Activated CD8-positive, alpha-beta memory T cell treated with anti-CD3 and anti-CD28 coated beads, Interleukin-2, amount 10 ng/mL, durations not matched to agents 7 days and 5 days (primary cell): ENCODE measurements around the gene TUBGCP6. TPM values are rescaled to one million over a fixed set of nuclear protein-coding genes. Genes with fewer than 3 reads are reported as not detected.

Source experiments
- ATAC-seq: fragments of 150-1000 bp; cut with Tn5 transposase; one replicate; pipeline ENCODE4 v1.10.0; 2021; ENCODE audit warnings: moderate library complexity
- CTCF ChIA-PET: fragments of 350-600 bp; sonication (Branson Sonifier 250); formaldehyde crosslinking; loops from one replicate; lab custom pipeline; 2021; ENCODE audit warnings: antibody characterized with exemption; lab: Charles Lee
- DNase-seq: peaks from one replicate; pipeline ENCODE4 v3.0.0-alpha.2; 2020
- H3K27ac Mint-ChIP-seq: one replicate; pipeline ENCODE4 v1.8.0; 2021; ENCODE audit warnings: mild to moderate bottlenecking, mixed read lengths
- H3K27me3 Mint-ChIP-seq: one replicate; pipeline ENCODE4 v1.8.0; 2021; ENCODE audit warnings: mixed read lengths
- H3K36me3 Mint-ChIP-seq: one replicate; pipeline ENCODE4 v1.8.0; 2021; ENCODE audit warnings: mild to moderate bottlenecking, mixed read lengths
- H3K4me1 Mint-ChIP-seq: one replicate; pipeline ENCODE4 v1.8.0; 2021; ENCODE audit warnings: mixed read lengths
- H3K4me3 Mint-ChIP-seq: one replicate; pipeline ENCODE4 v1.8.0; 2021; ENCODE audit warnings: mild to moderate bottlenecking, moderate library complexity, mixed read lengths
- H3K9me3 Mint-ChIP-seq: one replicate; pipeline ENCODE4 v1.8.0; 2022; ENCODE audit warnings: low read depth, mixed read lengths
- total RNA-seq, 2 experiments: library from RNA; stranded (reverse); gene quantifications; one replicate each; pipeline ENCODE4 v1.2.3, GENCODE V29; 2021

TUBGCP6 gene
- total RNA-seq, 2 experiments from 2014 or later, result 60.9 to 72.0 TPM

- H3K4me1 Mint-ChIP-seq, result peaks cover 14% of the 10 kb centered on the region
- H3K4me3 Mint-ChIP-seq, result no peak overlapping the region
- CTCF ChIA-PET, result interaction anchor here (0.7 to 4.7 kb wide), 7 partner anchors 8 to 74 kb away, joined by 3 to 25 read pairs (median 4); partner anchors contain the start of gene HDAC10
Observed at GRCh38 chr22:50267591-50268390, 23.0 kb upstream of the TUBGCP6 start.

GRCh38 chr22:50266994-50267393 is 22.2 kb upstream of the TUBGCP6 start:
- Mint-ChIP-seq H3K9me3 (no peaks in the 10 kb centered on the region), H3K27me3 (peaks cover 5% of the 10 kb centered on the region), H3K27ac (no peak overlapping the region), H3K4me3 (no peak overlapping the region), H3K4me1 (peaks cover 19% of the 10 kb centered on the region), H3K36me3 (no peaks in the 10 kb centered on the region)
- CTCF ChIA-PET, result interaction anchor here (1.0 to 4.7 kb wide), 5 partner anchors 9 to 74 kb away, joined by 3 to 25 read pairs (median 4); partner anchors contain the start of gene HDAC10
- DNase-seq (no peak), ATAC-seq (no peak)

More at GRCh38 chr22:50267591-50268390, 23.0 kb upstream of the TUBGCP6 start:
- ATAC-seq, result peak; percentile 4
- DNase-seq, result peak; percentile 59
- H3K27me3 Mint-ChIP-seq, result peaks cover 3% of the 10 kb centered on the region
- no peaks in the 10 kb centered on the region for H3K36me3 Mint-ChIP-seq
- H3K27ac Mint-ChIP-seq, result no peak overlapping the region
- H3K9me3 Mint-ChIP-seq, result no peaks in the 10 kb centered on the region

- no peak overlapping the region for H3K27ac Mint-ChIP-seq
- no peaks in the 10 kb centered on the region for H3K9me3 Mint-ChIP-seq
- peaks cover 6% of the 10 kb centered on the region for H3K27me3 Mint-ChIP-seq
- CTCF ChIA-PET, result interaction anchor here (0.7 to 4.2 kb wide), 2 partner anchors 11 to 23 kb away, joined by 3 to 19 read pairs; no protein-coding TSS in a partner anchor
- DNase-seq, result no peak
- H3K36me3 Mint-ChIP-seq, result no peaks in the 10 kb centered on the region
- peaks cover 14% of the 10 kb centered on the region for H3K4me1 Mint-ChIP-seq
- no peak overlapping the region for H3K4me3 Mint-ChIP-seq
- ATAC-seq, result no peak
Observed at GRCh38 chr22:50264946-50265669, 20.3 kb upstream of the TUBGCP6 start.

- H3K27ac Mint-ChIP-seq, result no peak overlapping the region
- no peak for DNase-seq
- H3K27me3 Mint-ChIP-seq, result peaks cover 6% of the 10 kb centered on the region
- no peak for ATAC-seq
- H3K36me3 Mint-ChIP-seq, result no peaks in the 10 kb centered on the region
- CTCF ChIA-PET, result interaction anchor here (1.4 to 4.2 kb wide), 3 partner anchors 12 to 233 kb away, joined by 4 to 19 read pairs (median 6); no protein-coding TSS in a partner anchor
- no peaks in the 10 kb centered on the region for H3K9me3 Mint-ChIP-seq
- peaks cover 13% of the 10 kb centered on the region for H3K4me1 Mint-ChIP-seq
- no peak overlapping the region for H3K4me3 Mint-ChIP-seq
Observed at GRCh38 chr22:50264104-50264745, 19.4 kb upstream of the TUBGCP6 start.

DNA sequence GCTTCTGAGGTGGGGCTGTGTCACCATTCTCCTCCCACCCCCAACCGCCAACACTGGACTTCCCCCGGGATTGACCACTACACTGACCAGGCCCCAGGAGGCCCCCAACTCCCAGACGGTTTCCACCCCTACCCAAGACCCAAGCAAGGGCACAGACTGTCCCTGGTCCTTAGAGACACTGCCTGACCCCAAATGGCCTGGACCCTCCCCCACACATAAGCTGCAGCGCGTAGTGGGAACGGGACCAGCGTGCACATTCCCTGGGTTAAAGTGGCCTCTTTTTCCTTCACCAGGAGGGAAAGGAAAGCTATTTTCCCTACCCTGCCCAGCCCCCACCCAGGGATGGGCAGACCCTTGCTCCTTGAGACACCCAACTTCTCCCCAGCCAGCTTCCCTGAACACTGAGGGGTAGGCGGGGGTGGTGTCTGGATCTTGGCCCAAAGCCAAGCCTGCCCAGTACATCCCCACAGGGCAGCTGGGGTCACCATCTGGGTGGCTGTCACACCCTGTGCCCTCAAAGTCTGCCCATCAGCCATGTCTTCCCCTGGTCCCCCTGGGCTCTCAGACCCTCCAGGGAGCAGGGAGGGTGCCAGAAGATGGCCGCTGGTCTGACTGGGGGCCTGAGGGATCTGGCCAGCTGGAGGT is 18.3 kb upstream of the TUBGCP6 start:
- ATAC-seq, result no peak

DNA sequence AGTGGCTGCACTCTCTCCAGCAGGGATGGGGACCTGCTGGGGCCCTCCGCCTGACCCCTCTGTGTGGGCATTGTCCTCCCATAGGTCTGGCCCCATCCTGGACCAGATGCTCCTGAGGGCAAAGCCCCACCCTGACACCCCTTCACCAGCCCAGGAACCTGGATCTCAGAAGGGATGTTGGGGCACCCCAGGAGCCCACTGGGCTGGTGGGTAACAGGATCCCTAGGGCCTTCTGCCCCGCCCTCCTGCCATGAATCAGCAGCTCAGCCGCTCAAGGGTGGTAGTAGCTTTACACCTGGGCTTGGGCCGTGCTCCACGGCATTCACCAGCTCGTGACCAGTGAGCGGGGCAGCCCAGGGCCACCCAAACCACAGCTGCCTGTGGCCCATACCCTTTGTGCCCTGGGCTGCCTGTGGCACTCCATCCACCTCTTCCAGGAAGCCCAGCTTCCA is 17.7 kb upstream of the TUBGCP6 start:
- ATAC-seq (no peak), DNase-seq (no peak)
- Mint-ChIP-seq H3K27ac (no peak overlapping the region), H3K4me3 (peak overlapping the region; percentile 46), H3K27me3 (peaks cover 6% of the 10 kb centered on the region), H3K9me3 (no peaks in the 10 kb centered on the region), H3K4me1 (peaks cover 6% of the 10 kb centered on the region), H3K36me3 (no peaks in the 10 kb centered on the region)
- CTCF ChIA-PET, result interaction anchor here (0.8 to 2.1 kb wide), 8 partner anchors 10 to 358 kb away, joined by 3 to 8 read pairs (median 4); no protein-coding TSS in a partner anchor

More for the DNA sequence above, 18.3 kb upstream of the TUBGCP6 start:
- H3K27me3 Mint-ChIP-seq, result peaks cover 6% of the 10 kb centered on the region
- CTCF ChIA-PET, result interaction anchor here (1.4 to 2.1 kb wide), 5 partner anchors 10 to 358 kb away, joined by 3 to 6 read pairs (median 4); no protein-coding TSS in a partner anchor
- no peak for DNase-seq
- H3K36me3 Mint-ChIP-seq, result no peaks in the 10 kb centered on the region
- no peak overlapping the region for H3K4me3 Mint-ChIP-seq
- H3K9me3 Mint-ChIP-seq, result no peaks in the 10 kb centered on the region
- H3K27ac Mint-ChIP-seq, result no peak overlapping the region
- peaks cover 8% of the 10 kb centered on the region for H3K4me1 Mint-ChIP-seq

DNA sequence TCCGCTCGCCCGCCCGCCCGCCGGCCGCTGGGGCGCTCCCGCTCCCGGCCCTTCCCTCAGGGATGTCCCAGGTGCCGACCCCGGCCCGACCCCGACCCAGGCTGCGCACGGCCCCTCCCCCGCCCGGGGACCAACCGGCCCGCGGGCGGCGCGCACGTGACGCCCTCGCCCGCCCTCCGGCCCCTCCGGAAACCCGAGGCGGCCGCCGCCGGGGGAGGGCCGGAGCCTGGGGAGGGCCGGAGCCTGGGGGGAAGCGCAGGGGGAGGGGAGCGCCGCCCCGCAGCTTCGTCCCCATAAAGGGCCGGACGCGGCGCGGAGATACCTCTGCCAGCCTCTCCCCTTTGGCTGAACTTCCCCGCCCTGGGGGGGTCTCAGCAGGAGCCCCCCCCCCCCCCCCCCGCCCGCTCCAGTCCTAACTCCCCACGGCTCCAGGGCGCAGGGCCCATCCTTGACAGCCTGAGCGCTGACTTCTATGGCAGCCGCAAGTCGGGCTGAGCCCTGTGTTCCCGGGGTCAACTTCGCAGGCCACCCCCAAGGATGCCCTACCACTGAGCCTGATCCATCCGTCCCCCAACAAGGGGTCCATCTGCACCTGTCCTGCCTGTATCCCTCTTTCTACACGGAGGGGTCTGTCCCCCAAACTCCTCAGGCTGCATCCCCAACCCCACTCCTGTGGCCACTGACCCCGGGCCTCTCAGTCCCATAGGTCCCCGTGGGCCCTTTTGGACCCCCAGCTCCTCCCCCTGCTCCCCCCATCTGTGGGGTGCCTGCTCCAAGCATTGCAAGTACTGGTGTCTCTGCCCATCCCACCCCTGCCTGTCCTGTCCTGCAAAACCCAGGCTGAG is 17.0 kb upstream of the TUBGCP6 start, which contains the start of gene MAPK12:
Gene MAPK12 (minus strand): TSS at position 69 of the 845 bp plus-strand sequence. CDS start 174 bp downstream, outside the sequence.
- peaks cover 6% of the 10 kb centered on the region for H3K4me1 Mint-ChIP-seq
- DNase-seq (no peak), ATAC-seq (peak; percentile 21)
- CTCF ChIA-PET, result interaction anchor here (0.8 to 2.1 kb wide), 8 partner anchors 9 to 359 kb away, joined by 3 to 8 read pairs (median 4); partner anchors contain the start of gene HDAC10
- H3K9me3 Mint-ChIP-seq, result no peaks in the 10 kb centered on the region
- H3K4me3 Mint-ChIP-seq, result peak within 1 kb of the TSS; percentile 46
- H3K36me3 Mint-ChIP-seq, result no peaks in the 10 kb centered on the region
- peaks cover 6% of the 10 kb centered on the region for H3K27me3 Mint-ChIP-seq
- no peak within 1 kb of the TSS for H3K27ac Mint-ChIP-seq

- H3K36me3 Mint-ChIP-seq, result no peaks in the 10 kb centered on the region
- CTCF ChIA-PET, result interaction anchor here (1.3 to 2.1 kb wide), 3 partner anchors 10 to 81 kb away, joined by 4 to 8 read pairs (median 5); partner anchors contain the start of gene HDAC10
- peak; percentile 55 for ATAC-seq
- peaks cover 6% of the 10 kb centered on the region for H3K27me3 Mint-ChIP-seq
- H3K9me3 Mint-ChIP-seq, result no peaks in the 10 kb centered on the region
- H3K4me1 Mint-ChIP-seq, result peaks cover 6% of the 10 kb centered on the region
- peak overlapping the region; percentile 20 for H3K4me3 Mint-ChIP-seq
- no peak for DNase-seq
- H3K27ac Mint-ChIP-seq, result no peak overlapping the region
Observed at GRCh38 chr22:50260801-50261614, 16.2 kb upstream of the TUBGCP6 start.

DNA sequence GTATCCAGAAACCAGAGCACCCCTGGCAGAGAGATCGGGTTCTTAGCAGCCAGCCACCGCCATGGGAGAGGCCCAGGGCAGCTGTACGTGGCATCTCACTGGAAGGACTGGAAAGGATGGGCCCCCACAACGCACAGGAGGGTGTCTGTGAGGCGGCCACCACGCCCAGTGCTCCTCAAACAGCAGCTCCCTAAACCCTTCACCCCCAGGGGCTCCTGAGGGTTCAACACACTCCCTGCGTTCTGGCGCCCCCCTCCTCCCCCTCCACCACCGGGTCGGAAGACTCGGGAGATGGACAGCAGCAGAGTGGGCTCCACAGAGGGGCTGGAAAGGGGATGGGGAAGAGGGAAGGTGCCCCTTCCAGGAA is 15.6 kb upstream of the TUBGCP6 start:
- ATAC-seq (no peak), DNase-seq (no peak)
- Mint-ChIP-seq H3K4me3 (peak overlapping the region; percentile 20), H3K9me3 (no peaks in the 10 kb centered on the region), H3K27me3 (peaks cover 6% of the 10 kb centered on the region), H3K36me3 (no peaks in the 10 kb centered on the region), H3K4me1 (peaks cover 6% of the 10 kb centered on the region), H3K27ac (no peak overlapping the region)
- CTCF ChIA-PET, result interaction anchor here (1.9 kb wide), 1 partner anchor 15 kb away, joined by 8 read pairs; no protein-coding TSS in a partner anchor

- no peak overlapping the region for H3K4me3 Mint-ChIP-seq
- CTCF ChIA-PET, result interaction anchor here (1.2 to 1.5 kb wide), 2 partner anchors 13 to 239 kb away, joined by 5 read pairs; no protein-coding TSS in a partner anchor
Observed at GRCh38 chr22:50259302-50259701, 14.5 kb upstream of the TUBGCP6 start.

More at GRCh38 chr22:50259302-50259701, 14.5 kb upstream of the TUBGCP6 start:
- Mint-ChIP-seq H3K27ac (no peak overlapping the region), H3K27me3 (peaks cover 6% of the 10 kb centered on the region), H3K36me3 (no peaks in the 10 kb centered on the region), H3K9me3 (no peaks in the 10 kb centered on the region), H3K4me1 (peaks cover 6% of the 10 kb centered on the region)
- ATAC-seq, result no peak
- DNase-seq, result no peak
